CD4-positive, alpha-beta T cell (primary cell): ENCODE data around the gene PXMP2. TPM values are rescaled to one million over a fixed set of nuclear protein-coding genes. Genes with fewer than 3 reads are reported as not detected.
A peak's percentile ranks its signal among the peaks of the same experiment; 100 is the strongest.

Source experiments
- ATAC-seq: fragments of 200-7000 bp; cut with Tn5 transposase; one replicate; pipeline ENCODE4 v1.10.0; 2022; ENCODE audit warnings: mild to moderate bottlenecking; ENCODE audit not compliant: poor library complexity
- CTCF ChIA-PET: fragments of 350-600 bp; sonication (Branson Sonifier 250); formaldehyde crosslinking; loops from one replicate; lab custom pipeline; 2021; ENCODE audit warnings: antibody characterized with exemption, inconsistent platforms; lab: Charles Lee
- POLR2A ChIA-PET: fragments of 350-600 bp; sonication (Branson Sonifier 250); formaldehyde crosslinking; loops from one replicate; lab custom pipeline; 2021; ENCODE audit warnings: antibody characterized with exemption, inconsistent platforms; lab: Charles Lee
- DNase-seq, 14 experiments: peaks; one replicate each; pipeline ENCODE4 v3.0.0-alpha.2; 2013 to 2020; ENCODE audit warnings: mixed read lengths in 2 of 14
- H3K27ac ChIP-seq, 2 donors: one replicate each; pipeline versions ENCODE4 v1.5.1 to v1.7.0; 2013; ENCODE audit warnings: low read length in 2 of 2, low read depth in 1 of 2, mild to moderate bottlenecking in 1 of 2
- H3K27me3 ChIP-seq, 2 experiments: 1 replicate in 1 of 2; 2 replicates in 1 of 2; pipeline versions ENCODE4 v1.6.1 to v1.7.0; 2013; ENCODE audit warnings: low read length in 2 of 2, control low read depth in 1 of 2, mild to moderate bottlenecking in 1 of 2, moderate library complexity in 1 of 2; ENCODE audit not compliant: insufficient read depth in 2 of 2, control insufficient read depth in 1 of 2
- H3K36me3 ChIP-seq: one replicate; pipeline ENCODE4 v1.6.1; 2013; ENCODE audit warnings: low read length, control low read depth; ENCODE audit not compliant: insufficient read depth
- H3K4me1 ChIP-seq: one replicate; pipeline ENCODE4 v1.6.1; 2013; ENCODE audit warnings: low read length, control low read depth; ENCODE audit not compliant: insufficient read depth
- H3K4me3 ChIP-seq: one replicate; pipeline ENCODE4 v1.5.1; 2013; ENCODE audit warnings: mild to moderate bottlenecking, low read length, moderate library complexity
- H3K9me3 ChIP-seq, 2 experiments: 1 replicate in 1 of 2; 2 replicates in 1 of 2; pipeline versions ENCODE4 v1.6.1 to v1.7.0; 2013; ENCODE audit warnings: low read length in 2 of 2, mild to moderate bottlenecking in 2 of 2, control low read depth in 1 of 2, moderate library complexity in 1 of 2; ENCODE audit not compliant: control insufficient read depth in 1 of 2, insufficient read depth in 1 of 2
- H3K27ac Mint-ChIP-seq: one replicate; pipeline ENCODE4 v1.8.0; 2020; ENCODE audit warnings: mixed read lengths
- H3K27me3 Mint-ChIP-seq: one replicate; pipeline ENCODE4 v1.8.0; 2021; ENCODE audit warnings: mixed read lengths
- H3K36me3 Mint-ChIP-seq: one replicate; pipeline ENCODE4 v1.8.0; 2021; ENCODE audit warnings: low read depth, mixed read lengths
- H3K4me1 Mint-ChIP-seq: one replicate; pipeline ENCODE4 v1.8.0; 2021; ENCODE audit warnings: low read depth, mixed read lengths
- H3K4me3 Mint-ChIP-seq: one replicate; pipeline ENCODE4 v1.8.0; 2020; ENCODE audit warnings: mild to moderate bottlenecking, mixed read lengths
- H3K9me3 Mint-ChIP-seq: one replicate; pipeline ENCODE4 v1.8.0; 2020; ENCODE audit warnings: mixed read lengths
- intact Hi-C, 2 experiments: fragments of 100-400 bp; cut with DNase I in 1 of 2; cut with micrococcal nuclease in 1 of 2; formaldehyde crosslinking; loops; one replicate each; pipeline versions ENCODE4 v1.15.1 to v1.9.0; 2023 to 2025; cut with DNase I, micrococcal nuclease
- total RNA-seq, 174 experiments: library from RNA in 2 of 174; stranded (reverse) in 2 of 174; gene quantifications; one replicate each; pipeline ENCODE4 v1.2.3 and lab custom pipeline; 2021 to 2026
- TF ChIP-seq, protein P1 (sequence below): fragments of 200-600 bp; IDR thresholded peaks from one replicate; pipeline ENCODE4 v1.8.0; 2022; ENCODE audit warnings: antibody characterized with exemption, mild to moderate bottlenecking

The PXMP2 gene
- total RNA-seq, 2 experiments from 2014 or later = 2.1 to 2.6 TPM

GRCh38 chr12:132754160-132754932 is 67.0 kb downstream of the PXMP2 start:
- ATAC-seq = no peak
- H3K27ac Mint-ChIP-seq = peak overlapping the region; percentile 33
- POLR2A ChIA-PET = interaction anchor here (0.6 kb wide), 1 partner anchor 203 kb away, joined by 3 read pairs; no protein-coding TSS in a partner anchor

More at GRCh38 chr12:132754160-132754932, 67.0 kb downstream of the PXMP2 start:
- peaks cover 47% of the 10 kb centered on the region for H3K36me3 Mint-ChIP-seq
- no peak overlapping the region for H3K27ac ChIP-seq
- H3K9me3 Mint-ChIP-seq = no peaks in the 10 kb centered on the region
- no peak for DNase-seq
- no peaks in the 10 kb centered on the region for H3K27me3 Mint-ChIP-seq
- no peaks in the 10 kb centered on the region for H3K27me3 ChIP-seq
- intact Hi-C loops = no loop called here
- H3K4me1 ChIP-seq = peaks cover 15% of the 10 kb centered on the region
- peaks cover 15% of the 10 kb centered on the region for H3K4me1 Mint-ChIP-seq
- TF ChIP-seq, protein P1, sequence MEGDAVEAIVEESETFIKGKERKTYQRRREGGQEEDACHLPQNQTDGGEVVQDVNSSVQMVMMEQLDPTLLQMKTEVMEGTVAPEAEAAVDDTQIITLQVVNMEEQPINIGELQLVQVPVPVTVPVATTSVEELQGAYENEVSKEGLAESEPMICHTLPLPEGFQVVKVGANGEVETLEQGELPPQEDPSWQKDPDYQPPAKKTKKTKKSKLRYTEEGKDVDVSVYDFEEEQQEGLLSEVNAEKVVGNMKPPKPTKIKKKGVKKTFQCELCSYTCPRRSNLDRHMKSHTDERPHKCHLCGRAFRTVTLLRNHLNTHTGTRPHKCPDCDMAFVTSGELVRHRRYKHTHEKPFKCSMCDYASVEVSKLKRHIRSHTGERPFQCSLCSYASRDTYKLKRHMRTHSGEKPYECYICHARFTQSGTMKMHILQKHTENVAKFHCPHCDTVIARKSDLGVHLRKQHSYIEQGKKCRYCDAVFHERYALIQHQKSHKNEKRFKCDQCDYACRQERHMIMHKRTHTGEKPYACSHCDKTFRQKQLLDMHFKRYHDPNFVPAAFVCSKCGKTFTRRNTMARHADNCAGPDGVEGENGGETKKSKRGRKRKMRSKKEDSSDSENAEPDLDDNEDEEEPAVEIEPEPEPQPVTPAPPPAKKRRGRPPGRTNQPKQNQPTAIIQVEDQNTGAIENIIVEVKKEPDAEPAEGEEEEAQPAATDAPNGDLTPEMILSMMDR = no peak
- H3K9me3 ChIP-seq = no peaks in the 10 kb centered on the region
- H3K36me3 ChIP-seq = peaks cover 56% of the 10 kb centered on the region
- CTCF ChIA-PET = no interaction called here
- H3K4me3 Mint-ChIP-seq = no peak overlapping the region
- no peak overlapping the region for H3K4me3 ChIP-seq

Other genes with a start within 250 kb of the PXMP2 start
- gene FBRSL1, start 197.4 kb upstream of the PXMP2 start, total RNA-seq = 10 to 100 TPM; 75.8 to 80.7 TPM
- not detected for gene LRCOL1, start 77.0 kb upstream of the PXMP2 start, total RNA-seq
- not detected for gene P2RX2, start 68.8 kb upstream of the PXMP2 start, total RNA-seq
- 10 to 100 TPM; 41.8 to 46.1 TPM for gene POLE, start 245 bp upstream of the PXMP2 start, total RNA-seq
- gene PGAM5, start 23.3 kb downstream of the PXMP2 start, total RNA-seq = 10 to 100 TPM; 12.8 to 15.1 TPM
- 10 to 100 TPM; 61.7 to 65.7 TPM for gene ANKLE2, start 74.2 kb downstream of the PXMP2 start, total RNA-seq
- 10 to 100 TPM; 31.5 to 34.0 TPM for gene GOLGA3, start 141.3 kb downstream of the PXMP2 start, total RNA-seq
- 10 to 100 TPM; 75.1 to 85.6 TPM for gene CHFR, start 200.0 kb downstream of the PXMP2 start, total RNA-seq